Right lobe of liver (tissue), 6 donors: ENCODE measurements around the gene ABI3. TPM values are rescaled to one million over a fixed set of nuclear protein-coding genes. Genes with fewer than 3 reads are reported as not detected.

ENCODE experiments used
- ATAC-seq, 4 donors: fragments of 200-7000 bp; cut with Tn5 transposase; one replicate each; pipeline ENCODE4 v1.9.1; 2020; ENCODE audit warnings: mild to moderate bottlenecking in 4 of 4, moderate library complexity in 4 of 4
- DNase-seq, 3 donors: peaks; one replicate each; pipeline ENCODE4 v3.0.0-alpha.2; 2020
- H3K27ac ChIP-seq, 3 donors: fragments of 200-600 bp; one replicate each; pipeline ENCODE4 v1.8.0; 2022
- H3K27me3 ChIP-seq, 2 donors: fragments of 200-600 bp; one replicate each; pipeline ENCODE4 v1.8.0; 2022
- H3K36me3 ChIP-seq, 4 donors: fragments of 200-600 bp; sonication (generic) in 1 of 4; one replicate each; pipeline versions ENCODE4 v1.5.1 to v1.8.0; 2017 to 2022; ENCODE audit warnings: control low read depth in 1 of 4
- H3K4me1 ChIP-seq, 4 donors: fragments of 200-600 bp; sonication (generic) in 1 of 4; one replicate each; pipeline versions ENCODE4 v1.5.1 to v1.8.0; 2017 to 2022; ENCODE audit warnings: control low read depth in 1 of 4
- H3K4me3 ChIP-seq, 3 donors: fragments of 200-600 bp; one replicate each; pipeline ENCODE4 v1.8.0; 2022
- H3K9me3 ChIP-seq, 4 donors: fragments of 200-600 bp; sonication (generic) in 1 of 4; one replicate each; pipeline versions ENCODE4 v1.5.1 to v1.8.0; 2017 to 2022; ENCODE audit warnings: control low read depth in 1 of 4
- POLR2A ChIP-seq: fragments of 450-650 bp; IDR thresholded peaks from one replicate; pipeline ENCODE4 v1.6.1; 2017; ENCODE audit warnings: antibody characterized with exemption, mild to moderate bottlenecking
- WGBS: methylation state at CpG from one replicate; pipeline ENCODE4 v1.1.6; 2018; ENCODE audit warnings: low coverage, low lambda C conversion rate; ENCODE audit not compliant: insufficient coverage; ENCODE audit errors: missing lambda C conversion rate; 5-methylcytosine and 5-hydroxymethylcytosine counted together
- intact Hi-C, 2 donors: fragments of 100-400 bp; cut with DNase I; formaldehyde crosslinking; loops; one replicate each; pipeline versions ENCODE4 v1.11.2 to v1.14.1; 2022
- total RNA-seq, 6 experiments: library from RNA; depleted of rRNA in 2 of 6; stranded (reverse); fragments of >200 nt in 2 of 6; fragmentation: NEBNext Ultra II Directional in 3 of 6; extraction: Animal tissue kit (Norgen Biotek cat#: 25700) in 3 of 6; gene quantifications; one replicate each; pipeline versions ENCODE4 v1.1.0 to v1.2.4, GENCODE V29; 2016 to 2023
- TF ChIP-seq, protein P1 (sequence below), 4 donors: fragments of 200-600 bp in 3 of 4; fragments of 450-650 bp in 1 of 4; IDR thresholded peaks; one replicate each; pipeline versions ENCODE4 v1.5.1 to v1.8.0; 2016 to 2022; ENCODE audit warnings: antibody characterized with exemption in 4 of 4, mild to moderate bottlenecking in 2 of 4
- donor health status: DM: no; HTN: yes; CAD: no.
- donor health status: DM: no; HTN: no; CAD: no.
- donor health status: DM: no; HTN: no; CAD: no.
- donor health status: DM: no; HTN: yes; CAD: no.
- donor health status: DM: no; HTN: yes; CAD: no.

ABI3 gene
- total RNA-seq, 6 experiments from 2014 or later: 3.0 to 9.7 (median 3.8) TPM

DNA sequence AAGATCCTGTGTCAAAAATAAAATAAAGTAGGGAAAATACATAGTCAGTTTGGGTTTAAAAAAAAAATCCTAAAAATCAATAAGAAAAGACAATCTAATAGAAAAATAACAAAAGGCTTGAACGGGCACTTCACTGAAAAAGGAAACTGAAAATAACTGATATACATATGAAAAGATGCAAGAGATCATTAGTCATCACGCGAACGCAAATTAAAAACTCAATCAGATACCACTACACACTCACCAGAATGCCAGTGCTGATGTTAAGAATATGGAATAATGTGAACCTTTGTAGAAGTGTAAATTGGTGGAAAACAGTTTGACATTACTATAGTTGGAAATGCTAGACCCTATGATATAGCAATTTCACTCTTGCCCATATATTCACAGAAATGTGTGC, 14.8 kb upstream of the ABI3 start:
- intact Hi-C loops: no loop called here
- 67% methylated on average over 4 of the region's 4 CpGs for WGBS
- H3K27me3 ChIP-seq: no peaks in the 10 kb centered on the region
- TF ChIP-seq POLR2A: no peak
- TF ChIP-seq, protein P1, sequence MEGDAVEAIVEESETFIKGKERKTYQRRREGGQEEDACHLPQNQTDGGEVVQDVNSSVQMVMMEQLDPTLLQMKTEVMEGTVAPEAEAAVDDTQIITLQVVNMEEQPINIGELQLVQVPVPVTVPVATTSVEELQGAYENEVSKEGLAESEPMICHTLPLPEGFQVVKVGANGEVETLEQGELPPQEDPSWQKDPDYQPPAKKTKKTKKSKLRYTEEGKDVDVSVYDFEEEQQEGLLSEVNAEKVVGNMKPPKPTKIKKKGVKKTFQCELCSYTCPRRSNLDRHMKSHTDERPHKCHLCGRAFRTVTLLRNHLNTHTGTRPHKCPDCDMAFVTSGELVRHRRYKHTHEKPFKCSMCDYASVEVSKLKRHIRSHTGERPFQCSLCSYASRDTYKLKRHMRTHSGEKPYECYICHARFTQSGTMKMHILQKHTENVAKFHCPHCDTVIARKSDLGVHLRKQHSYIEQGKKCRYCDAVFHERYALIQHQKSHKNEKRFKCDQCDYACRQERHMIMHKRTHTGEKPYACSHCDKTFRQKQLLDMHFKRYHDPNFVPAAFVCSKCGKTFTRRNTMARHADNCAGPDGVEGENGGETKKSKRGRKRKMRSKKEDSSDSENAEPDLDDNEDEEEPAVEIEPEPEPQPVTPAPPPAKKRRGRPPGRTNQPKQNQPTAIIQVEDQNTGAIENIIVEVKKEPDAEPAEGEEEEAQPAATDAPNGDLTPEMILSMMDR (IDR thresholded peaks at IDR 0.05): no peak
- H3K4me3 ChIP-seq: no peak overlapping the region
- no peak for ATAC-seq
- no peaks in the 10 kb centered on the region for H3K4me1 ChIP-seq
- H3K36me3 ChIP-seq: no peaks in the 10 kb centered on the region
- H3K27ac ChIP-seq: no peak overlapping the region
- no peak for DNase-seq
- no peaks in the 10 kb centered on the region for H3K9me3 ChIP-seq

DNA sequence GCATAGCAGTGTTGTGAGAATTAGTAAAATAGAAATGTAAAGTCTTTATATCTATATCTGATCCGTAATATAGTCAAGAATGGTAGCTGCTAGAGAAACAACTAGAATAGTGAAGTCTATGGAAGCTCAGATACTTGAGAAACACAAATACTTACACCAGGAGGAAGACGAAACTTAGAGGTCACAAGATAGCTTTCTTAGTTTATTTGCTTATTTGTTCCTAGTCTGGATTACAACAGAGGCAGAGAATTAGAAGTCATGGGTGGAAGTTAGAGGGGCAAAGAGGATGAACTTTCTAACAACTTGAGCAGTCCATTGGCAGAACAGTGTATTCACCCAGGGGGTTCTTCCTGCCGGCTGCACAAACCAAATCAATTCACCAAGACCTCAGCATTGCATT, 14.0 kb upstream of the ABI3 start:
- no peak overlapping the region for H3K4me3 ChIP-seq
- ATAC-seq (no peak), DNase-seq (no peak)
- intact Hi-C loops: no loop called here
- 57% methylated on average over 3 of the region's 3 CpGs for WGBS
- no peaks in the 10 kb centered on the region for H3K36me3 ChIP-seq
- no peak for TF ChIP-seq POLR2A
- TF ChIP-seq, protein P1 (IDR thresholded peaks at IDR 0.05): no peak
- H3K27me3 ChIP-seq: no peaks in the 10 kb centered on the region
- no peaks in the 10 kb centered on the region for H3K4me1 ChIP-seq
- H3K9me3 ChIP-seq: no peaks in the 10 kb centered on the region
- H3K27ac ChIP-seq: no peak overlapping the region

- DNase-seq: no peak
Observed at GRCh38 chr17:49197346-49197998, 13.0 kb upstream of the ABI3 start.

DNA sequence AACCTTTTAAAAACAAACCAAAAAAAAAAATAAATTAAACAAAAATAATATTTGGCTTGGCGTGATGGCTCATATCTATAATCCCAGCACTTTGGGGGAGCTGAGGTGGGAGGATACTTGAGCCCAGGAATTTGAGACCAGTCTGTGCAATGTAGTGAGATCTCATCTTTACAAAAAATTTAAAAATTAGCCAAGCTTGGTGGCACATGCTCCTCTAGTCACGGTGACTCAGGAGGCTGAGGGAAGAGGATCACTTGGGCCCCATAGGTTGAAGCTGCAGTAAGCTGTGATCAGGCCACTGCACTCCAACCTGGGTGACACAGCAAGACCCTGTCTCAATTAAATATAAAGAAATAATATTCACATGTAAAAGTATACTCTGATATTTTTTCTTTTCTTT, 12.3 kb upstream of the ABI3 start:
- no peak for TF ChIP-seq POLR2A
- TF ChIP-seq, protein P1 (IDR thresholded peaks at IDR 0.05): no peak

More at GRCh38 chr17:49197346-49197998, 13.0 kb upstream of the ABI3 start:
- H3K36me3 ChIP-seq: no peaks in the 10 kb centered on the region
- no peak overlapping the region for H3K4me3 ChIP-seq
- no peaks in the 10 kb centered on the region for H3K27me3 ChIP-seq
- H3K9me3 ChIP-seq: no peaks in the 10 kb centered on the region
- no peak for TF ChIP-seq POLR2A
- TF ChIP-seq, protein P1 (IDR thresholded peaks at IDR 0.05): no peak
- H3K27ac ChIP-seq: no peak overlapping the region
- WGBS: 8% methylated on average over 2 of the region's 5 CpGs
- H3K4me1 ChIP-seq: no peaks in the 10 kb centered on the region
- intact Hi-C loops: no loop called here
- ATAC-seq: no peak

More for the DNA sequence above, 12.3 kb upstream of the ABI3 start:
- H3K36me3 ChIP-seq: no peaks in the 10 kb centered on the region
- intact Hi-C loops: no loop called here
- WGBS: 59% methylated on average over 2 of the region's 2 CpGs
- no peak for DNase-seq
- no peaks in the 10 kb centered on the region for H3K27me3 ChIP-seq
- no peaks in the 10 kb centered on the region for H3K9me3 ChIP-seq
- H3K4me3 ChIP-seq: no peak overlapping the region
- ATAC-seq: no peak
- no peak overlapping the region for H3K27ac ChIP-seq
- no peaks in the 10 kb centered on the region for H3K4me1 ChIP-seq
